Measurements from ENCODE around the gene RPLP2. TPM values are rescaled to one million over a fixed set of nuclear protein-coding genes. Genes with fewer than 3 reads are reported as not detected.

Gene RPLP2
- total RNA-seq, 1 experiment from 2014 or later = 1,150 TPM

- H3K4me3 ChIP-seq = no peak overlapping the region
- no peaks in the 10 kb centered on the region for H3K27me3 ChIP-seq
- H3K27ac ChIP-seq = no peak overlapping the region
- H3K4me1 ChIP-seq = peaks cover 8% of the 10 kb centered on the region; the same call in 1 of the 2 replicates
- no peak for DNase-seq
- no peaks in the 10 kb centered on the region for H3K36me3 ChIP-seq
- no peaks in the 10 kb centered on the region for H3K9me3 ChIP-seq (replicated peaks)
Measured at GRCh38 chr11:782264-783174, 27.2 kb upstream of the RPLP2 start.

GRCh38 chr11:783581-784015, 26.2 kb upstream of the RPLP2 start:
- no peaks in the 10 kb centered on the region for H3K27me3 ChIP-seq
- H3K36me3 ChIP-seq = no peaks in the 10 kb centered on the region
- peaks cover 9% of the 10 kb centered on the region for H3K4me1 ChIP-seq
- no peak overlapping the region for H3K27ac ChIP-seq
- H3K9me3 ChIP-seq (replicated peaks) = no peaks in the 10 kb centered on the region
- DNase-seq = peak; percentile 72 to 76
- no peak overlapping the region for H3K4me3 ChIP-seq

- DNase-seq = peak; percentile 54 to 60
- H3K36me3 ChIP-seq = no peaks in the 10 kb centered on the region
- no peaks in the 10 kb centered on the region for H3K9me3 ChIP-seq (replicated peaks)
- H3K27ac ChIP-seq = no peak overlapping the region
- no peak overlapping the region for H3K4me3 ChIP-seq
- no peaks in the 10 kb centered on the region for H3K27me3 ChIP-seq
- peaks cover 23% of the 10 kb centered on the region for H3K4me1 ChIP-seq
Measured at GRCh38 chr11:786235-787083, 23.3 kb upstream of the RPLP2 start.

- Histone ChIP-seq H3K4me1 (peaks cover 23% of the 10 kb centered on the region), H3K4me3 (no peak overlapping the region), H3K27me3 (no peaks in the 10 kb centered on the region), H3K27ac (no peak overlapping the region), H3K9me3 (replicated peaks) (no peaks in the 10 kb centered on the region), H3K36me3 (no peaks in the 10 kb centered on the region)
- no peak for DNase-seq
Measured at GRCh38 chr11:787084-787675, 22.6 kb upstream of the RPLP2 start.

GRCh38 chr11:788009-788640, 21.6 kb upstream of the RPLP2 start:
- Histone ChIP-seq H3K27me3 (no peaks in the 10 kb centered on the region), H3K9me3 (replicated peaks) (no peaks in the 10 kb centered on the region), H3K36me3 (no peaks in the 10 kb centered on the region), H3K27ac (no peak overlapping the region), H3K4me1 (peaks cover 23% of the 10 kb centered on the region), H3K4me3 (no peak overlapping the region)
- DNase-seq = no peak

- peak overlapping the region; percentile 34 for H3K27ac ChIP-seq
- no peaks in the 10 kb centered on the region for H3K9me3 ChIP-seq (replicated peaks)
- DNase-seq = peak; percentile 62 to 66
- H3K36me3 ChIP-seq = no peaks in the 10 kb centered on the region
- H3K4me3 ChIP-seq = peak overlapping the region; percentile 33
- peaks cover 23% of the 10 kb centered on the region for H3K4me1 ChIP-seq
- H3K27me3 ChIP-seq = no peaks in the 10 kb centered on the region
Measured at GRCh38 chr11:788953-789940, 20.5 kb upstream of the RPLP2 start.

GRCh38 chr11:789943-790342, 19.8 kb upstream of the RPLP2 start, which contains the start of gene CEND1:
Gene CEND1, minus strand, starts transcription at chr11:790090. Its CDS starts 1,514 bp downstream, at chr11:788576.
- DNase-seq = peak in 1 of 2 experiments; percentile 52
- no peaks in the 10 kb centered on the region for H3K36me3 ChIP-seq
- no peaks in the 10 kb centered on the region for H3K27me3 ChIP-seq
- no peaks in the 10 kb centered on the region for H3K9me3 ChIP-seq (replicated peaks)
- H3K27ac ChIP-seq = peak within 1 kb of the TSS; percentile 34
- peaks cover 23% of the 10 kb centered on the region for H3K4me1 ChIP-seq
- H3K4me3 ChIP-seq = peak within 1 kb of the TSS; percentile 33

- H3K4me1 ChIP-seq = peaks cover 32% of the 10 kb centered on the region
- no peaks in the 10 kb centered on the region for H3K27me3 ChIP-seq
- H3K36me3 ChIP-seq = no peaks in the 10 kb centered on the region
- DNase-seq = peak; percentile 61 to 65
- H3K4me3 ChIP-seq = no peak overlapping the region
- no peak overlapping the region for H3K27ac ChIP-seq
- no peaks in the 10 kb centered on the region for H3K9me3 ChIP-seq (replicated peaks)
Measured at GRCh38 chr11:790721-791564, 18.8 kb upstream of the RPLP2 start.

GRCh38 chr11:791658-792534, 17.9 kb upstream of the RPLP2 start:
- DNase-seq = peak in 1 of 2 experiments; percentile 2
- Histone ChIP-seq H3K4me3 (no peak overlapping the region), H3K9me3 (replicated peaks) (no peaks in the 10 kb centered on the region), H3K4me1 (peaks cover 31% of the 10 kb centered on the region), H3K36me3 (no peaks in the 10 kb centered on the region), H3K27ac (no peak overlapping the region), H3K27me3 (no peaks in the 10 kb centered on the region)

- Histone ChIP-seq H3K27ac (no peak overlapping the region), H3K9me3 (replicated peaks) (no peaks in the 10 kb centered on the region), H3K36me3 (no peaks in the 10 kb centered on the region), H3K27me3 (no peaks in the 10 kb centered on the region), H3K4me3 (no peak overlapping the region), H3K4me1 (peaks cover 32% of the 10 kb centered on the region)
- DNase-seq = no peak
Measured at GRCh38 chr11:792535-792821, 17.3 kb upstream of the RPLP2 start.

- Histone ChIP-seq H3K4me1 (peaks cover 32% of the 10 kb centered on the region), H3K27me3 (no peaks in the 10 kb centered on the region), H3K9me3 (replicated peaks) (no peaks in the 10 kb centered on the region), H3K36me3 (no peaks in the 10 kb centered on the region), H3K4me3 (no peak overlapping the region), H3K27ac (no peak overlapping the region)
- no peak for DNase-seq
Measured at GRCh38 chr11:792873-793272, 16.9 kb upstream of the RPLP2 start.

- peaks cover 31% of the 10 kb centered on the region for H3K4me1 ChIP-seq
- no peaks in the 10 kb centered on the region for H3K27me3 ChIP-seq
- H3K9me3 ChIP-seq (replicated peaks) = no peaks in the 10 kb centered on the region
- peak in 1 of 2 experiments; percentile 4 for DNase-seq
- H3K27ac ChIP-seq = no peak overlapping the region
- H3K4me3 ChIP-seq = no peak overlapping the region
- no peaks in the 10 kb centered on the region for H3K36me3 ChIP-seq
Measured at GRCh38 chr11:793556-793955, 16.2 kb upstream of the RPLP2 start.
